GM21526 (cell line): ENCODE data around the gene MICU1.

Experiments used
- ATAC-seq: cut with Tn5 transposase; IDR thresholded peaks from one replicate; pipeline ENCODE4 v1.9.1; 2021; ENCODE audit warnings: moderate library complexity; ENCODE audit not compliant: unreplicated experiment, low FRiP score

MICU1 gene

GRCh38 chr10:72637398-72637857, 11.5 kb upstream of the MICU1 start:
- no peak for ATAC-seq

GRCh38 chr10:72630144-72630543, 4.3 kb upstream of the MICU1 start:
- ATAC-seq = no peak

- ATAC-seq = no peak
These were observed 520 bp upstream of the MICU1 start for GRCh38 chr10:72626444-72626754.

- no peak for ATAC-seq
These were observed 637 bp downstream of the MICU1 start for GRCh38 chr10:72625276-72625607.

GRCh38 chr10:72622271-72622670, 3.6 kb downstream of the MICU1 start:
- ATAC-seq = no peak

GRCh38 chr10:72616716-72617115, 9.2 kb downstream of the MICU1 start:
- no peak for ATAC-seq

GRCh38 chr10:72615970-72616369, 9.9 kb downstream of the MICU1 start:
- no peak for ATAC-seq

GRCh38 chr10:72612203-72612826, 13.6 kb downstream of the MICU1 start:
- no peak for ATAC-seq

GRCh38 chr10:72611783-72612182, 14.1 kb downstream of the MICU1 start:
- no peak for ATAC-seq

- no peak for ATAC-seq
These were observed 15.4 kb downstream of the MICU1 start for GRCh38 chr10:72610466-72610865.

GRCh38 chr10:72605122-72605521, 20.8 kb downstream of the MICU1 start:
- no peak for ATAC-seq

- no peak for ATAC-seq
These were observed 24.7 kb downstream of the MICU1 start for GRCh38 chr10:72601144-72601543.

GRCh38 chr10:72598769-72599701, 26.8 kb downstream of the MICU1 start:
- ATAC-seq = no peak

GRCh38 chr10:72597897-72598296, 28.0 kb downstream of the MICU1 start:
- ATAC-seq = no peak

- ATAC-seq = no peak
These were observed 30.4 kb downstream of the MICU1 start for GRCh38 chr10:72595436-72595835.

- no peak for ATAC-seq
These were observed 31.9 kb downstream of the MICU1 start for GRCh38 chr10:72593963-72594362.

GRCh38 chr10:72588266-72588665, 37.6 kb downstream of the MICU1 start:
- no peak for ATAC-seq

- ATAC-seq = no peak
These were observed 38.3 kb downstream of the MICU1 start for GRCh38 chr10:72587568-72587967.

GRCh38 chr10:72574636-72575035, 51.2 kb downstream of the MICU1 start:
- ATAC-seq = no peak

GRCh38 chr10:72573079-72573478, 52.8 kb downstream of the MICU1 start:
- no peak for ATAC-seq

- no peak for ATAC-seq
These were observed 57.8 kb downstream of the MICU1 start for GRCh38 chr10:72567889-72568640.
